Measurements from ENCODE around the gene SUCLA2.
"Not testable (repeated sequence)": the region's sequence is repeated elsewhere in the genome, so short reads cannot be mapped to it uniquely, and the experiment has no call there.

The SUCLA2 gene

DNA sequence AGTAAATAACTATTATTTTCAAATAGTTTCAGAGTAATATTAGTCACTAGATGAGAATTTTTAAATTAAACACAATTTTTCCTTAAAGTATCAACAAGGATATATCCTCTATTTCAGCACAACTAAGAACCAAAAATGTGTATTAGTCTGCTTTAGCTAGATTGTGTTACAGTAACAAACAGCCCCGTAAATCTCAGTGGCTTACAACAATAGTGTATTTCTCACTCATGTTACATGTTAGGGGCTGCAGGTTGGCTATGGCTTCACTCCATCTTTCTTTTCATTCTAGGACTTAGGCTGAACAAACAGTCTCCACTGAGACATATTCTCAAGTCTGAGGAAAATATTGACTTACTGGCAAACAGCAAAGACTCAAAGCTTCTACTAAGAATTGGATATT lies 11.6 kb upstream of the SUCLA2 start:
- TF ChIP-seq CTCF (conservative IDR thresholded peaks at IDR 0.05; ENCODE audit: low read depth, low read length) = no peak
- DNase-seq (ENCODE audit: low read depth) = no peak
- no peak overlapping the region for H3K4me3 ChIP-seq (ENCODE audit: low read depth, low read length)

DNA sequence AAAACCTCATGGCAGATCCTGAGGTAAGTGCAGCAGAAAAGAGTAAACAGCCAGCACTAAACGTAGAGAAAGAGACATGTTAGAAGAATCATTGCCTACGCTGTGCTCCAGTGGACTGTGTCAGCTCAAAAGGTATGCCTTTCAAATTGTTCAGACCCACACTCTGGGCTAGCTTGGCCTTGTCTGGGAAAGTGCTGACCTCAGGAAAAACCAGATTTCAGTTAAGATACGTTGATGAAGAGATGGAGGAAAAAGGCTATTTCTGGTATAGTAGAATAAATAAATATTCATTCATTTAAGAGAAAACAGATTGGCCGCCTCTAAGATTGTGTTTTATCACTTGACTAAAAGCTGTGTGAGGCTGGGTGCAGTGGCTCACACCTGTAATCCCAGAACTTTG lies 9.6 kb upstream of the SUCLA2 start:
- DNase-seq (ENCODE audit: low read depth) = no peak
- H3K4me3 ChIP-seq (ENCODE audit: low read depth, low read length) = no peak overlapping the region
- TF ChIP-seq CTCF (conservative IDR thresholded peaks at IDR 0.05; ENCODE audit: low read depth, low read length) = no peak

DNA sequence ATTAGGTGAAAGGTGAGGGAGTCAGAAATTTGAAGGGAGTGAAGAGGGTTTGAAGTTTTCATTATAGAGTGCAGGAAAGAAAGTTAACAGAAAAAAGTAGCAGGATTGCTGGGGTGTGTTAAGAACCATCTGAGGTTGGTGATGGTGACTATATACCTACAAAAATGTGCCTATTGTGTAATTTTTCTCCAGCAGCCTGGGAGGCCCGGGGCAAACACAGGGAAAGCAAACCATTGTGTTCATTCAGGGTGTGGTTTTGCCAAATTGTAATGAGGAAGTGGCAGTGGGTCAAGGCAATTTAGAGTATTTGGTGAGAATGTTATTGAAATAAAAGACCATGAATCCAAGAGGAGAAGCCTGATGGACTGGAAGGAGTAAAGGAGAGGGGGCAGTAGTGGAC lies 8.2 kb upstream of the SUCLA2 start:
- TF ChIP-seq CTCF (conservative IDR thresholded peaks at IDR 0.05; ENCODE audit: low read depth, low read length) = no peak
- DNase-seq (ENCODE audit: low read depth) = peak; percentile 68

GRCh38 chr13:48006396-48006795 lies 5.3 kb upstream of the SUCLA2 start:
- H3K4me3 ChIP-seq (ENCODE audit: low read depth, low read length) = no peak overlapping the region
- no peak for DNase-seq (ENCODE audit: low read depth)
- no peak for TF ChIP-seq CTCF (conservative IDR thresholded peaks at IDR 0.05; ENCODE audit: low read depth, low read length)

More for the DNA sequence above, 8.2 kb upstream of the SUCLA2 start:
- no peak overlapping the region for H3K4me3 ChIP-seq (ENCODE audit: low read depth, low read length)

GRCh38 chr13:48004201-48004600 lies 3.1 kb upstream of the SUCLA2 start:
- no peak for TF ChIP-seq CTCF (conservative IDR thresholded peaks at IDR 0.05; ENCODE audit: low read depth, low read length)
- no peak for DNase-seq (ENCODE audit: low read depth)
- no peak overlapping the region for H3K4me3 ChIP-seq (ENCODE audit: low read depth, low read length)

DNA sequence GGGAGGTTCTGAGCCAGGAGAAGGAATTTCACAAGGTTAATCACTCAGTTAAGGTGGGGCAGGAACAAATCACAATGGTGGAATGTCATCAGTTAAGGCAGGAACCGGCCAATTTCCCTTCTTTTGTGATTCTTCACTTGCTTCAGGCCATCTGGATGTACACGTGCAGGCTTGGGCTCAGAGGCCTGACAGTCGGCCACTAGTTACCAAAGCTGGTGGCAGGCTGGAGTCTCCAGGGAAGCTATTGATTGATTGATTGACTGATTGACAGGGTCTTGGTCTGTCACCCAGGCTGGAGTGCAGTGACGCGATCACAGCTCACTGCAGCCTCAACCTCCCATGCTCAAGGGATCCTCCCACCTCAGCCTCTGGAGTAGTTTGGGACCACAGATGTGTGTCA lies 926 bp upstream of the SUCLA2 start:
- not testable (repeated sequence) for DNase-seq (ENCODE audit: low read depth); H3K4me3 ChIP-seq (ENCODE audit: low read depth, low read length)

DNA sequence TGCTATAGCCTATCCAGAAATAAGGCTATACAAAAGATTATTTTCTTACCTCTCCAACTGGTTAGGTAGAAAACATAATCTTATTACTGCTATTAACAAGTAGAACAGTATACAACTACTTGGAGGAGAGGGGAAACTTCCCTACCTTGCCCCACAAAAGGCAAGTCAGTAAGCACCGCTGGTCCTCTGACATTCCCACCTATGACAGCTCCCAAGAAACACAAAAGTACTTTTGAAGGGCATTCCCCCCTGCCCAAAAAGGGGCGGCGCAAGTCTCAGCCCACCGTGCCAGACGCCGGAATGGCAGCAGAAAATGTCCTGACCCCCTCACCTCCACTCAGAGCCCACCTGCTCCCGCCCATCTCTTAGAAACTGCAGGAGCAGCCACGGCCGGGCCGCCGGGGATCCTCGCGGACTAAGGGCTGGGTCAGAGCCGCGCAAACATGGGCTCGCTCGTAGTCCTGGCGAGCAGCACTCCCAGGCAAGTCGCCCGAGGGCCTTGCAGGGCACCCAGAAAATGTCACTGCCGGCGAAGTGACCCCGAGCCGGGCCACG lies 437 bp downstream of the SUCLA2 start:
- TF ChIP-seq CTCF (conservative IDR thresholded peaks at IDR 0.05; ENCODE audit: low read depth, low read length) = no peak
- peak overlapping the region; percentile 100 for H3K4me3 ChIP-seq (ENCODE audit: low read depth, low read length)
- peak; percentile 16 for DNase-seq (ENCODE audit: low read depth)

Data from choroid plexus epithelial cell (primary cell).